ENCODE measurements around the gene CIZ1.

Gene CIZ1

DNA sequence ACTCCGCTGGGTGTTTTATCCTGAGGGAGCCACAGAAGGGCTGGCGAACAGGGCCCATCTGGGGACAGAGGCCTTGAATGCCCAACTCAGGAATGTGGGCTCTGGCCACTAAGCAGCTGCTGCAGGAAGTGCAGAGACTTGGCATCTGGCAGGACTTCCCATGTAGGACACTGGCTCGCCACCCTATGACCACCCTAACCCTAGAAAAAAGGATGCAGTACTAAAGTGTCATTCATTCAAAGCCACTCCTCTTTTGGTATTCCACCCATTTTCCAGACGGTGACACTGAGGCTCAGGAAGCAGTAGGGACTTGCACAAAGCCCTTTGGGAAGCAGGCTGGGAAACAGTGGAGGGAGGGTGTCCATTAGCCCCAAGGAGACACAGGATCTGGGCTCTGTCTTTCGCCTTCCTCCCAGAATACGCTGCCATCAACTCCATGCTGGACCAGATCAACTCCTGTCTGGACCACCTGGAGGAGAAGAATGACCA is 28.3 kb downstream of the CIZ1 start:
- H3K4me3 ChIP-seq (ENCODE audit: low read depth, low read length) = no peak overlapping the region
- TF ChIP-seq, protein P1, sequence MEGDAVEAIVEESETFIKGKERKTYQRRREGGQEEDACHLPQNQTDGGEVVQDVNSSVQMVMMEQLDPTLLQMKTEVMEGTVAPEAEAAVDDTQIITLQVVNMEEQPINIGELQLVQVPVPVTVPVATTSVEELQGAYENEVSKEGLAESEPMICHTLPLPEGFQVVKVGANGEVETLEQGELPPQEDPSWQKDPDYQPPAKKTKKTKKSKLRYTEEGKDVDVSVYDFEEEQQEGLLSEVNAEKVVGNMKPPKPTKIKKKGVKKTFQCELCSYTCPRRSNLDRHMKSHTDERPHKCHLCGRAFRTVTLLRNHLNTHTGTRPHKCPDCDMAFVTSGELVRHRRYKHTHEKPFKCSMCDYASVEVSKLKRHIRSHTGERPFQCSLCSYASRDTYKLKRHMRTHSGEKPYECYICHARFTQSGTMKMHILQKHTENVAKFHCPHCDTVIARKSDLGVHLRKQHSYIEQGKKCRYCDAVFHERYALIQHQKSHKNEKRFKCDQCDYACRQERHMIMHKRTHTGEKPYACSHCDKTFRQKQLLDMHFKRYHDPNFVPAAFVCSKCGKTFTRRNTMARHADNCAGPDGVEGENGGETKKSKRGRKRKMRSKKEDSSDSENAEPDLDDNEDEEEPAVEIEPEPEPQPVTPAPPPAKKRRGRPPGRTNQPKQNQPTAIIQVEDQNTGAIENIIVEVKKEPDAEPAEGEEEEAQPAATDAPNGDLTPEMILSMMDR (IDR thresholded peaks at IDR 0.05; ENCODE audit: low read depth, low read length) = no peak

DNA sequence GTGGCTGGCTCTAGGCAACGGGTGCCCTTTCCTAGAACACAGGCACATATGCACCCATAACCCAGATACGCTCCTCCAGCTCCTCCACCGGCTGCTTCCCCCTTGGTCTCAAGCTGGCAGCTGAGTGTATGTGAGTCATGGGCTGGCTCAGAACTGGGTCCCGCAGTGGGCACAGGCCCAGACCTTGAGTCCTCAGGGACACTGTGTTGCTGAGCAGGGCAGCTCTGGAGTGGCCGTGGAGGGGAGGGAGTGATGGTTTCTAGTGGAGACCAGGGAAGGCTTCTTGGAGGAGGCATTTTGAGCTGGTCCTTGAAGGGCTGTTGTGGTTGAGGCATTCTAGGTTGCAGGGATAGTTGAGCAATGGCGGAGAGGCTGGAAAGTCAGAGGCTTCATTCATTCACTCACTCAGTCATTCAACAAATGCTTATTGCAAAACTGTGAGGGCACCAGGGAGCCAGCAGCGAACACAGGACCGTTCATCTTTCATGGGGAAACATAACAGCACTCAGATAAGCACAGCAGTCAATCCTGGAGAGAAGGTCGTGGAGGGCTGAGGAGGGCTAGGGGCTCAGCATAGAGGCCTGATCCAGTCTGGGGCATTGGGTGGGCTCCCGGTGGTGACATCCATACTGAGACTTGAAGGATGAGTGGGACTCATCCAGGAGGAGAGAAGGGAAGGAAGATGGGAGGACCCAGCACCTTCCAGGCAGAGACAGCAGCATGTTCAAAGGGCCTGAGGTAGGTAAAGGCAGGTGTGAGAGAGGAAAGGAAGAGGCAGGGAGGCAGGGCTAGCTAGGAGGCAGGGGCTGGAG is 29.0 kb downstream of the CIZ1 start:
- TF ChIP-seq, protein P1 (IDR thresholded peaks at IDR 0.05; ENCODE audit: low read depth, low read length) = no peak

DNA sequence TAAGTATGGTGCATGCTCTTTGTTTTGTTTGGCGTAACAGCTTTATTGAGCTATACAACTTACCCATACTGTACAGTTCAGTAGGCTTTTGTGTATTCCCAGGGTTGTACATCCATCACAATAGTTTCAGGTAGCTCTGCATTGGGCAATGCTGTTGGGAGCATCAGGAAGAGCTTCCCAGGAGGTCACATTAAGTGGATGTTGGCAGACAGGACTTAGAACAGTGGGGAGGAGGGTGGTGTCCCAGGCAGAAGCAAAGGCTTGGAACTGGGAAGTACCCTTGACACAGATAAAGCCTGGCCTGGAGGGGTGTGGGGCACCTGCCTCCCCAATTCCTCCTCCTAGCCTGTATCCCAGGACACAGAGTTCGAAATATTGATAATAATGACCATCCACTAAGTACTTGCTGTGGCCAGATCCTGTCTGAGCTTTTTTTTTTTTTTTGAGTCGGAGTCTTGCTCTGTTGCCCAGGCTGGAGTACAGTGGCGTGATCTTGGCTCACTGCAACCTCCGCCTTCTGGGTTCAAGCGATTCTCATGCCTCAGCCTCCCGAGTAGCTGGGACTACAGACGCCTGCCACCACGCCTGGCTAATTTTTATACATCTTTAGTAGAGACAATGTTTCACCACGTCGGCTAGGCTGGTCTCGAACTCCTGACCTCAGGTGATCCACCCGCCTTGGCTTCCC is 30.0 kb downstream of the CIZ1 start:
- peak overlapping the region; percentile 88 for H3K4me3 ChIP-seq (ENCODE audit: low read depth, low read length)

More for the DNA sequence above, 29.0 kb downstream of the CIZ1 start:
- H3K4me3 ChIP-seq (ENCODE audit: low read depth, low read length) = no peak overlapping the region

DNA sequence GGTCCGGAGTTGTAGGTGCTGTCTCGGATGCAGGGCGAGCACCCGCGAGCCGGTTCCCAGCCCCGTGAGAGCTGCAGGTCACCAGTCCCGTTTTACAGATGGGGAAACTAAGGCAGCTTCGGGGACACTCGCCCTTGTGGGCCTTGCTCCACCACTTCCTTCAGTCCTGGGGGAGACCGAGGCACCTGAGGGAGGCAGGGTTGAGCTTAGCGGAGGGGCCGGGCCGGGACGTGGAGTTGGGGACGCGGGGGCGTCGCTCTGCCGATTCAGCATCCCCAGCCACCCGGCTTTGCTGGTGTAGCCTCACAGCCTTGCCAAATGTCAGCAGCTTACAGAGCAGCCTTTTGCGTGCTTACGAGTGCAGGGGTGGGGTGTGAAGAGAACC is 30.8 kb downstream of the CIZ1 start:
- H3K4me3 ChIP-seq (ENCODE audit: low read depth, low read length) = peak overlapping the region; percentile 88
- TF ChIP-seq, protein P1 (IDR thresholded peaks at IDR 0.05; ENCODE audit: low read depth, low read length) = no peak

More for the DNA sequence above, 30.0 kb downstream of the CIZ1 start:
- TF ChIP-seq, protein P1 (IDR thresholded peaks at IDR 0.05; ENCODE audit: low read depth, low read length) = no peak

DNA sequence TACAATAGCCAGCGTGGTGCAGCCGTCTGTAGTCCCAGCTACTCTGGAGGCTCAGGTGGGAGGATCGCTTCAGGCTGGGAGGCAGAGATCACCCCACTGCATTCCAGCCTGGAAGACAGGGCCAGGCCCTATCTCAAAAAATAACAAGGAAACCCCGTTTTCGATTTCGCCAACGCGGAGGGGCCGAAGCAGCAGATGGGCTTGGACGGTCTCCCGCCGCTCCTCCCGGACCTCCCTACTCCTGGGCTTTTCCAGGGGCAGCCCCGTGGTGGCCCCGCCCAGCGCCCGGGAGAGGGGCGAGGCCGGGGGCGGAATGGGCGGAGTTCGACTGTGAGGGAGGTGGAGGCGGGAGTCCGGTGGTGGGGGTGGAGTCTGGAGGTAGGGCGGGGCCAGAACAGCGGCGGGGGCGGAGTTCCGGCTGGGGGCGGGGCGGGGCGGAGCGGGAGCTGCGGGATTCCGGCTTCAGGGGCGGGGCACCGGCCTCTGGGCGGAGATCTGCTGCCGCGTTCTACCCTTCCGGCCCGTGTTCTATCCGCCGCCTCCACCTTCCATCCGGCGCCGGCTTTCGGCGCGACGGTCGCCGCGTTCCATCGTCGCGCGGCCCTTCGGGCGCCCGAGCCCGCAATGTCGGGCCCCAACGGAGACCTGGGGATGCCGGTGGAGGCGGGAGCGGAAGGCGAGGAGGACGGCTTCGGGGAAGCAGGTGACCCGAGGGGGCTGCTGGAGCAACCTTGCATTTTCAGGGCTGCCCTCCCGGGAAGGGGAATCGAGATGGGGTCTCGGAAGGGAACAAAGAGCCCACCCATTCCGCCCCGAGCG is 31.4 kb downstream of the CIZ1 start, which contains the start of gene BBLN:
TSS of gene BBLN (plus strand) at position 482 of the 819 bp plus-strand sequence. CDS start at position 625, 143 bp downstream.
- TF ChIP-seq, protein P1 (IDR thresholded peaks at IDR 0.05; ENCODE audit: low read depth, low read length) = no peak
- H3K4me3 ChIP-seq (ENCODE audit: low read depth, low read length) = peak within 1 kb of the TSS; percentile 88

DNA sequence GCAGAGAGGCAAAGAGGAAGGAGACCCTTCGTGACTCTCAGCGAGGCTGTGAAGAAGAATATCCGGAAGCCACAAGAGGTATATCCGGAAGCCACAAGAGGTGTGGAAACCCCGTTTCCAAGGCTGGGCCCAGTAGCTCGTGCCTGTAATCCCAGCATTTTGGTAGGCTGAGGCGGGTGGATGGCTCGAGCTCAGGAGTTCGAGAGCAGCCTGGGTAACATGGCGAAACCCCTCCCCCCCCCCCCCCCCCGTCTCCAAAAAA is 31.9 kb downstream of the CIZ1 start:
- TF ChIP-seq, protein P1 (IDR thresholded peaks at IDR 0.05; ENCODE audit: low read depth, low read length) = no peak
- peak overlapping the region; percentile 46 for H3K4me3 ChIP-seq (ENCODE audit: low read depth, low read length)
